GM19324 (cell line): Measurements from ENCODE around the gene CRIP1.

Experiments used
- ATAC-seq: cut with Tn5 transposase; IDR thresholded peaks from one replicate; pipeline ENCODE4 v1.9.1; 2021; ENCODE audit warnings: mild to moderate bottlenecking, moderate library complexity; ENCODE audit not compliant: unreplicated experiment, low FRiP score

Gene CRIP1

DNA sequence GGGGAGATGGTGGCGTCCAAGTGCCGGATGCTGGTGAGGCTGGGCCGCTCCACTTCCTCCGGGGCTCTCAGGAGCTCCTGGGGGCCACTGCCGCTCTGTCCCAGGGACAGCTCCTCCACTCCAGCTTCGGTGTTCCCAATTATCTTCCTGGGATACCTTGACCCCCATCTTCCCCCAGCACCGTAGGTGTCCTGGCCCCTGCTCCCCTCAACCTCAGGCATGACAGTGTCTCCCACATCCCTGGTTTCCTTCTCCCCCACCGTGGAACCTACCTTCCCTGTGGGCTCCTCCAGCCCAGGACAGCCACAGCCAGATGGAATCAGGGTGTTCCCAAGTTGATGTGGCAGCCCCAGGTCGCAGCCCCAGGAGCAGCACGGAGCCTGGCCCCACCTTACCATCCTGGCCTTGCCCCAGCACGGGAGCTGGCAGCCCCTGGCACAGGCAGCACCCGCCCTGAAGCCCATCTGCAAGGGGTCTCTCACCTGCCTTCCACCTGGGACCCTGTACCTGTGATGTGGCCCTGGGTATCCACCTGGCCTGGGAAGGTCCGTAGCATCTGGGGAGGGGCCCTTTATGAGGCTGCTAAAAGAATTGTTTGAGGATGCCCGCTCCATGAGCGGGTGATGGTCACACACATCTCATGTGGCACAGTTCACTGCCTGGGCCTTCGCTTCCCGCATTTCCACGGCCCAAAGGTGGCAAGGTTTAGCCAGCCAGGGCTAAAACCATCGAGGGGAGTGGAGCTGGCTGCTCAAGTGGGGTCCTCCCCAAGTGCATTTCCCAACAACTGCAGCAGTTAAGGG is 43.8 kb downstream of the CRIP1 start:
- ATAC-seq = no peak

DNA sequence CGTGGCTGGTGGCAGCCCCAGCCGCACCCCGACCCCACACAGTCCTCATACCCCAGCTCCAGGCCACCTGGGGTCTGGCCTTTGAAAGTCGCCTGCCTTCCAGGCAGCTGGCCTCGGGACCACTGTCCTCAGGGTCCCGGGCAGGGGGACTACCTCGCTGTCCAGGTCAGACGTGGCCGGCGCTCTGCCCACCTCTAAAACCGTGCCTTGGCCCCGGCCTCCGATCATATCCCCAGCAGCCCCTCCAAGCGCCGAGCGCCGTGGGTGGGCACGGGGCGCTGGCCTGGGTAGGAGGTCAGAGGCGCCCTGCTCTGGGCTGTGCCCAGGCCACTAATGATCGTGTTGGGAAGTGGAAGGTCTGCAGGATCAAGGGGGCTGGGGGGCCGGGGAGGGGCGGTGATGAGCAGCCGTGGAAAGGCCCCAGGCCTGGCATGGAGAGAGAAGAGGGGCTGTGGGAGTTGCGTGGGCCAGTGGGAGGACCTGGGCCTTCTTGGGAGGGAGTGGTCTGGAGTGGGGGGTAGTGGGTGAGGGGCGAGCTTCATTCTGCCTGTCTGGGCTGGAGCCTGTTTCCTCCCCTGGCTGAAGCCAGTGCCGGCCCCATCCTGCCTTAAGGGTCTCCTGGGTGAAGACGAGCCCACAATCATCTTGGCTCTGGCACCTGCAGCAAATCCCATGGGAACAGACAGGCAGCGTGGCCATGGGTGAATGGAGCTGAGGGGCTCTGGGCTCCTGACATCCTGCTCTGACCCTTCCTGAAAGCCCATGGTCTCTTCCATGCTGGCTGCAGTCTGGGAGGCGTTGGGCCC is 44.6 kb downstream of the CRIP1 start:
- ATAC-seq = no peak

DNA sequence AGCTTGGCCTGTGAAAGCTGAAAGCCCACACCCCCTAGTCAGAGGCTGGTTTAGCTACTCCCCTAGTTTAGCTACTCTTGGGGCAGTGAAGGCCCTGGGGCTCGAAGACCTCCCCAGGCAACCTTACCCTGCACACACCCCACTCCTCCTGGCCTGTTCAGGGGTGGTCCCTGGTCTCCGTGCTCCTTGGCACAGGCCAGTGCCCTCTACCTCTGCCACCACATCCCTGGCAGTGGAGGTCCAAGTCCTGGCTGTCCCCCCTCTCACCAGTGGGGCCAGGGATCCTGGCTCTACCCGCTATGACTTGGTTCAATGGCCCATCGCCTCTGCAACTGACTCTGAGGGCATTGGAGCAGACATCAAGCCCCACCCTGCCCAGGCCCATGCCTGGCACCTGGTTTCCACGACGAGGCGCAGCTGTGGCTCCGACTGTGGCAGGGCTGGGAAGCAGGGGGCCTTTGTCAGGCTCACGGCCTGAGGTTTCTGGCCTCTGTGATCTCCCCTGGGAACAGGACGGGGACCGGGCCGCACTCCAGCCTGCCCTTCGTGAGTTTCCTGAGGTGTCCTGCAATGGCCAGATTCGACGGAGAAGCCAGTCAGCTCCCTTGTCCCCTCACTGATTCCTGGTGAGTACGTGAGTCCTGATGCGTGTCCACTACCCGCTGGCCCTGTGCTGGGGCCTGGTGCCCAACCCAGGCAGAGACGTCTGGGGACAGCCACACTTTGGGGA is 45.4 kb downstream of the CRIP1 start:
- no peak for ATAC-seq

GRCh38 chr14:105532735-105533141 is 46.1 kb downstream of the CRIP1 start:
- no peak for ATAC-seq

GRCh38 chr14:105533391-105533790 is 46.7 kb downstream of the CRIP1 start:
- ATAC-seq = no peak

- no peak for ATAC-seq
Observed at GRCh38 chr14:105533811-105534498, 47.3 kb downstream of the CRIP1 start.

- no peak for ATAC-seq
Observed at GRCh38 chr14:105534586-105534985, 47.9 kb downstream of the CRIP1 start.

- no peak for ATAC-seq
Observed at GRCh38 chr14:105536051-105536450, 49.4 kb downstream of the CRIP1 start.

DNA sequence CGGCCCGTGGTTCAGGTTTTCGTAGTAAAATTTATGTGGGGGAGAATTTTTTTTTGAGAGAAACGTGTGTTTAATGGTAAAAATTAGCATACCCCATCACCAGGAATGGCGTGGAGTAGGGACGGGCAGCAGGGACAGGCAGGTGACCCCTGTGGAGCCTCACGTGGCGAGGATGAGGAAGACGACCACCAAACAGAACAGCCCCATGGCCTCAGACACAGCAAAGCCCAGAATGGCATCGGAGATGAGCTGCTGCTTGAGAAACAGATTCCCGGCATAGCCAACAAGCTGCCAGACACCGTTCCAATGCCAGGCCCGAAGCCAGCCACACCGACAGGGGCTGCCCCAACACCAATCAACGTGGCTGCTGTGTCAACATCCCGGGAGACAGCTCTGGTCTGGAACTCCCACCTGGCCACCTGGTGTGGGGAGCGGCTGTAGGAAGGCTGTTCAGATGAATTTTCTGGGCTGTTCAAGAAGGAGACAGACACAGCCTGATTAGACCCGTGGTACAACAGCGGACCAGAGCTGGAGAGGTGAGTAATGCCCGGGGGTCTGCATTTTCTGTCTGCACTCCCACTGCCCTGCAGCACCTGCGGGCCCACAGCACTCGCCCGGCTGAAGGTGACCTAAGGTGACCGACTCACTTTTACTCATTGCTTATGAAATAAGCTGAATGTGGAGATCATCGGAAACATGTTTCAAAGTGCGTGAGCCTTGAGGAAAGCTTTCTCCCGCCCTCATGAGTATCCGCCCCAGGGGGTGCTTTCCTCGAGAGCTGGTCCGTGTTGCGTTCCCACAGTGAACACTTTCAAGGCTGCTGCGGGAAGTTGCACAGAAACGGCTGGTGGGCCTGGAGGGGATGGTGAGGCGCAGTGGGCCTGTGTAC is 50.2 kb downstream of the CRIP1 start:
- ATAC-seq = no peak

DNA sequence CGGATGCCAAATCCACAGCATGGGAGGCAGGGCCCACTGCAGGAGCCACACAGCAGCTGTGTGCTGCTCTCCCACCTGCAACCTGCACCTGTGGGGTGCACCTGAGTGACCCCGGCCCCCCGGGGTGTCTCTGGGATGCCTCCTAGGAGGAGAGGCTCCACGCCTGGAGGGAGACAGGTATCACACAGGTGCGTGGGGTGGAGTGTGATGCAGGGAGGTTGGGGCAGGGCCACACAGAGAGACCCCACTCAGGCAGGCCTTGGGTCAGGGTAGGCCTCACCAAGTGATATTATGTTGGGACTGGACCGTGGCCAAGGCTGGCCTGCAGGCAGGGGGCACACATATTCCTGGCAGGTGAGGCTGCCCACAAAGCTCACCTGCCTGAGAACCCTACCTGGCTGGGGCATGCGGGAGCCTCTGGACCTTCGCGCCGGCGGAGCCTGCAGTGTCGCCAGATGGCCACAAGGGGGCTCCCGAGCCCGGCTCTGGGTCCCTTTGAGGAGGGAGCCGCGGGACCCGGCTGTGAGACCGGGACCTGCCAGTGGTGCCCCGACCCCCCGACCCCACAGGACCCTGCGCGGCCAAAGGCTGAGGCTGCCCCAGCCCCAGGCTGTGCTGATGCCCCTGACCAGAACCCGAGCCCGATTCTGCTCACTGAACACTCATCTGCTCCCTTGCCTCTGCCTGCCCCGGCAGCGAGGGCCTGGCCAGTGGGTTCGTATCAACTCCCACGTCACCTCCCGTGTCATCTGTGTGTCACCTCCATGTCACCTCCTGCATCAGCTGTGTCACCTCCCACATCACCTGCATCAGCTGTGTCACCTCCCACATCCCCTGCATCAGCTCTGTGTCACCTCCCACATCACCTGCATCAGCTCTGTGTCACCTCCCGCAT is 51.1 kb downstream of the CRIP1 start:
- ATAC-seq = no peak
